Breast epithelium (tissue), 4 donors: ENCODE measurements around the gene KCNIP4. TPM values are rescaled to one million over a fixed set of nuclear protein-coding genes. Genes with fewer than 3 reads are reported as not detected.

Source experiments
- DNase-seq, 2 donors: peaks; one replicate each; pipeline ENCODE4 v3.0.0-alpha.2; 2019; ENCODE audit warnings: low spot score in 2 of 2
- H3K27ac ChIP-seq, 2 donors: fragments of 200-600 bp; sonication (generic) in 1 of 2; one replicate each; pipeline ENCODE4 v1.5.1; 2016 to 2019; ENCODE audit warnings: mild to moderate bottlenecking in 1 of 2
- H3K27me3 ChIP-seq, 2 donors: fragments of 200-600 bp; sonication (generic) in 1 of 2; one replicate each; pipeline versions ENCODE4 v1.5.1 to v1.6.0; 2017 to 2019; ENCODE audit warnings: control low read depth in 1 of 2, mild to moderate bottlenecking in 1 of 2
- H3K36me3 ChIP-seq: fragments of 200-600 bp; one replicate; pipeline ENCODE4 v1.5.1; 2019
- H3K4me1 ChIP-seq, 2 donors: fragments of 200-600 bp; sonication (generic); one replicate each; pipeline ENCODE4 v1.5.1; 2016 to 2019; ENCODE audit warnings: control low read depth in 1 of 2
- H3K4me3 ChIP-seq, 3 donors: fragments of 200-600 bp; sonication (generic); 1 replicate in 2 of 3; 2 replicates in 1 of 3; pipeline ENCODE4 v1.5.1; 2016 to 2019; ENCODE audit warnings: mild to moderate bottlenecking in 3 of 3, moderate library complexity in 2 of 3
- H3K9me3 ChIP-seq, 2 donors: fragments of 200-600 bp; sonication (generic) in 1 of 2; one replicate each; pipeline ENCODE4 v1.5.1; 2016 to 2019; ENCODE audit warnings: control low read depth in 1 of 2
- CTCF ChIP-seq, 3 donors: fragments of 450-650 bp; IDR thresholded peaks; one replicate each; pipeline ENCODE4 v1.5.1; 2016 to 2017; ENCODE audit warnings: antibody characterized with exemption in 3 of 3, mild to moderate bottlenecking in 3 of 3, moderate library complexity in 3 of 3
- POLR2A ChIP-seq: fragments of 450-650 bp; IDR thresholded peaks from one replicate; pipeline ENCODE4 v1.6.1; 2016; ENCODE audit warnings: antibody characterized with exemption, mild to moderate bottlenecking, moderate library complexity
- POLR2AphosphoS5 ChIP-seq, 3 donors: sonication (generic); formaldehyde crosslinking; IDR thresholded peaks; one replicate each; pipeline ENCODE4 v1.6.1; 2017; ENCODE audit warnings: antibody characterized with exemption in 3 of 3
- intact Hi-C: fragments of 100-400 bp; cut with DNase I; formaldehyde crosslinking; loops from one replicate; pipeline ENCODE4 v1.15.1; 2023; ENCODE audit warnings: low total_unique reads
- total RNA-seq, 3 donors: library from RNA; depleted of rRNA; stranded (reverse); fragments of >200 nt; gene quantifications; one replicate each; pipeline ENCODE4 v1.1.0, GENCODE V29; 2016

The KCNIP4 gene
- total RNA-seq, 3 donors from 2014 or later: 0.44 to 0.66 TPM; not detected in 1

- Histone ChIP-seq H3K27ac (no peak overlapping the region), H3K36me3 (no peaks in the 10 kb centered on the region), H3K27me3 (no peaks in the 10 kb centered on the region), H3K4me3 (no peak overlapping the region), H3K4me1 (no peaks in the 10 kb centered on the region), H3K9me3 (no peaks in the 10 kb centered on the region)
- TF ChIP-seq POLR2AphosphoS5 (IDR thresholded peaks at IDR 0.05) (no peak), POLR2A (no peak), CTCF (IDR thresholded peaks at IDR 0.05) (no peak)
- DNase-seq: no peak
- intact Hi-C loops: no loop called here
These were observed 262.7 kb downstream of the KCNIP4 start for GRCh38 chr4:21685911-21686310.

GRCh38 chr4:21680326-21680898, 268.2 kb downstream of the KCNIP4 start:
- H3K36me3 ChIP-seq: no peaks in the 10 kb centered on the region
- no peaks in the 10 kb centered on the region for H3K27me3 ChIP-seq
- no peak overlapping the region for H3K4me3 ChIP-seq
- H3K4me1 ChIP-seq: no peaks in the 10 kb centered on the region
- no peak overlapping the region for H3K27ac ChIP-seq
- TF ChIP-seq POLR2A (no peak), CTCF (IDR thresholded peaks at IDR 0.05) (no peak), POLR2AphosphoS5 (IDR thresholded peaks at IDR 0.05) (no peak)
- intact Hi-C loops: no loop called here
- no peaks in the 10 kb centered on the region for H3K9me3 ChIP-seq
- DNase-seq: no peak

- Histone ChIP-seq H3K27me3 (no peaks in the 10 kb centered on the region), H3K27ac (no peak overlapping the region), H3K36me3 (no peaks in the 10 kb centered on the region), H3K9me3 (no peaks in the 10 kb centered on the region), H3K4me3 (no peak overlapping the region), H3K4me1 (no peaks in the 10 kb centered on the region)
- intact Hi-C loops: no loop called here
- no peak for TF ChIP-seq POLR2AphosphoS5 (IDR thresholded peaks at IDR 0.05)
- TF ChIP-seq CTCF (IDR thresholded peaks at IDR 0.05): no peak
- TF ChIP-seq POLR2A: no peak
- no peak for DNase-seq
These were observed 269.9 kb downstream of the KCNIP4 start for GRCh38 chr4:21678711-21679110.

- no peak overlapping the region for H3K27ac ChIP-seq
- H3K36me3 ChIP-seq: no peaks in the 10 kb centered on the region
- no peak overlapping the region for H3K4me3 ChIP-seq
- intact Hi-C loops: no loop called here
- no peaks in the 10 kb centered on the region for H3K9me3 ChIP-seq
- no peaks in the 10 kb centered on the region for H3K4me1 ChIP-seq
- TF ChIP-seq CTCF (IDR thresholded peaks at IDR 0.05) (no peak), POLR2AphosphoS5 (IDR thresholded peaks at IDR 0.05) (no peak), POLR2A (no peak)
- H3K27me3 ChIP-seq: no peaks in the 10 kb centered on the region
- no peak for DNase-seq
These were observed 271.4 kb downstream of the KCNIP4 start for GRCh38 chr4:21677173-21677572.

GRCh38 chr4:21664355-21664754, 284.2 kb downstream of the KCNIP4 start:
- H3K4me3 ChIP-seq: no peak overlapping the region
- intact Hi-C loops: no loop called here

More at GRCh38 chr4:21664355-21664754, 284.2 kb downstream of the KCNIP4 start:
- no peaks in the 10 kb centered on the region for H3K27me3 ChIP-seq
- no peak for TF ChIP-seq POLR2A
- no peak for TF ChIP-seq POLR2AphosphoS5 (IDR thresholded peaks at IDR 0.05)
- no peak for TF ChIP-seq CTCF (IDR thresholded peaks at IDR 0.05)
- no peak for DNase-seq
- H3K36me3 ChIP-seq: no peaks in the 10 kb centered on the region
- H3K9me3 ChIP-seq: no peaks in the 10 kb centered on the region
- no peaks in the 10 kb centered on the region for H3K4me1 ChIP-seq
- no peak overlapping the region for H3K27ac ChIP-seq
